Measurements from ENCODE around the gene ASS1.

GRCh38 chr9:130405657-130406257 lies 39.0 kb upstream of the ASS1 start:
- TF ChIP-seq CTCF (IDR thresholded peaks at IDR 0.05 in 8 of 11, conservative IDR thresholded peaks at IDR 0.05 in 3 of 11) (no peak), POLR2AphosphoS5 (IDR thresholded peaks at IDR 0.05) (no peak), POLR2A (IDR thresholded peaks at IDR 0.05) (no peak)

All from spleen (tissue), 7 donors.